Caco-2 (cell line): Measurements from ENCODE around the gene C1QL1. TPM values are rescaled to one million over a fixed set of nuclear protein-coding genes. Genes with fewer than 3 reads are reported as not detected.

ENCODE experiments used
- BruUV-seq: library from RNA; stranded (reverse); fragments of 400-500 nt; replicated peaks from 2 replicates; lab custom pipeline; 2021; lab: Mats Ljungman, UMichigan
- CTCF ChIA-PET: fragments of 300-600 bp; sonication (Branson Sonifier 250); formaldehyde crosslinking; loops from one replicate; lab custom pipeline; 2022; ENCODE audit warnings: antibody characterized with exemption; lab: Charles Lee
- POLR2A ChIA-PET: fragments of 300-600 bp; sonication (Branson Sonifier 250); formaldehyde crosslinking; loops from one replicate; lab custom pipeline; 2022; ENCODE audit warnings: antibody characterized with exemption; lab: Charles Lee
- DNase-seq, 2 experiments: peaks; one replicate each; pipeline versions ENCODE4 v3.0.0 to v3.0.0-alpha.2; 2020 to 2022
- H3K27me3 ChIP-seq: replicated peaks from 2 replicates; pipeline ENCODE4 v1.6.0; 2011; ENCODE audit warnings: low read length; ENCODE audit not compliant: control insufficient read depth, insufficient read depth
- H3K36me3 ChIP-seq: 2 replicates; pipeline ENCODE4 v1.5.1; 2011; ENCODE audit warnings: low read length; ENCODE audit not compliant: control insufficient read depth, insufficient read depth
- H3K4me1 ChIP-seq: fragments of 250-450 bp; sonication (Bioruptor Pico); 2 replicates; pipeline ENCODE4 v1.5.1; 2020; ENCODE audit warnings: mild to moderate bottlenecking
- H3K4me3 ChIP-seq: 2 replicates; pipeline ENCODE4 v1.5.1; 2011; ENCODE audit warnings: low read depth, mild to moderate bottlenecking, control low read depth, low read length
- H3K9me3 ChIP-seq: fragments of 250-450 bp; sonication (Bioruptor Pico); 2 replicates; pipeline ENCODE4 v1.5.1; 2020; ENCODE audit warnings: mild to moderate bottlenecking, moderate library complexity
- H3K27ac Mint-ChIP-seq: one replicate; pipeline ENCODE4 v1.8.0; 2022; ENCODE audit warnings: mixed read lengths; ENCODE audit not compliant: unreplicated experiment
- H3K27me3 Mint-ChIP-seq: one replicate; pipeline ENCODE4 v1.8.0; 2022; ENCODE audit warnings: mixed read lengths; ENCODE audit not compliant: insufficient read depth, unreplicated experiment
- H3K36me3 Mint-ChIP-seq: one replicate; pipeline ENCODE4 v1.8.0; 2022; ENCODE audit warnings: mild to moderate bottlenecking, mixed read lengths; ENCODE audit not compliant: insufficient read depth, unreplicated experiment
- H3K4me1 Mint-ChIP-seq: one replicate; pipeline ENCODE4 v1.8.0; 2022; ENCODE audit warnings: low read depth, mixed read lengths; ENCODE audit not compliant: unreplicated experiment
- H3K4me3 Mint-ChIP-seq: one replicate; pipeline ENCODE4 v1.8.0; 2022; ENCODE audit warnings: mild to moderate bottlenecking, moderate library complexity, mixed read lengths; ENCODE audit not compliant: unreplicated experiment
- H3K9me3 Mint-ChIP-seq: one replicate; pipeline ENCODE4 v1.8.0; 2022; ENCODE audit warnings: mixed read lengths; ENCODE audit not compliant: unreplicated experiment
- CTCF ChIP-seq, 2 experiments: fragments of 200-600 bp in 1 of 2; IDR thresholded peaks; 1 replicate in 1 of 2; 2 replicates in 1 of 2; pipeline versions ENCODE4 v1.5.1 to v1.8.0; 2011 to 2022; ENCODE audit warnings: antibody characterized with exemption in 1 of 2, control low read depth in 1 of 2, inconsistent platforms in 1 of 2, low read depth in 1 of 2, low read length in 1 of 2, mild to moderate bottlenecking in 1 of 2, moderate library complexity in 1 of 2; ENCODE audit not compliant: insufficient read depth in 1 of 2, severe bottlenecking in 1 of 2, unreplicated experiment in 1 of 2
- intact Hi-C: fragments of 100-400 bp; cut with micrococcal nuclease; formaldehyde crosslinking; loops from one replicate; pipeline ENCODE4 v1.10.0; 2022; ENCODE audit not compliant: unreplicated experiment
- total RNA-seq: library from RNA; stranded (reverse); gene quantifications from 2 replicates; pipeline ENCODE4 v1.2.3, GENCODE V29; 2022

Gene C1QL1
- total RNA-seq, 1 experiment from 2014 or later = 5.2 TPM

- no peaks in the 10 kb centered on the region for H3K27me3 ChIP-seq
- no peaks in the 10 kb centered on the region for H3K36me3 ChIP-seq
- no peaks in the 10 kb centered on the region for H3K4me1 Mint-ChIP-seq
- H3K9me3 ChIP-seq = 0 out of 2 replicates have a peak, but pooled peaks cover 8% of the 10 kb centered on the region
- CTCF ChIA-PET = interaction anchor here (0.5 to 0.6 kb wide), 2 partner anchors 27 to 723 kb away, joined by 3 to 4 read pairs; no protein-coding TSS in a partner anchor
- no peak overlapping the region for H3K4me3 ChIP-seq
- intact Hi-C loops = no loop called here
- H3K36me3 Mint-ChIP-seq = peaks cover 4% of the 10 kb centered on the region
- H3K27me3 Mint-ChIP-seq = peaks cover 2% of the 10 kb centered on the region
- BruUV-seq = no TSS peak
- peaks cover 11% of the 10 kb centered on the region for H3K9me3 Mint-ChIP-seq
- H3K4me1 ChIP-seq = peaks cover 6% of the 10 kb centered on the region; the same call in 1 of the 2 replicates
- no peak for DNase-seq
- no peak overlapping the region for H3K4me3 Mint-ChIP-seq
- POLR2A ChIA-PET = no interaction called here
- H3K27ac Mint-ChIP-seq = no peak overlapping the region
- TF ChIP-seq CTCF (IDR thresholded peaks at IDR 0.05; ENCODE audit: insufficient read depth in 1 of 2, low read depth in 1 of 2, low read length in 1 of 2, severe bottlenecking in 1 of 2, unreplicated experiment in 1 of 2) = no peak
These were observed 31.3 kb upstream of the C1QL1 start for GRCh38 chr17:44999433-44999832.

GRCh38 chr17:44998646-44999045 is 30.5 kb upstream of the C1QL1 start:
- no peaks in the 10 kb centered on the region for H3K36me3 ChIP-seq
- intact Hi-C loops = no loop called here
- 0 out of 2 replicates have a peak, but pooled peaks cover 8% of the 10 kb centered on the region for H3K9me3 ChIP-seq
- H3K27me3 Mint-ChIP-seq = peaks cover 2% of the 10 kb centered on the region
- no peak overlapping the region for H3K4me3 Mint-ChIP-seq
- no peak for DNase-seq
- H3K36me3 Mint-ChIP-seq = peaks cover 4% of the 10 kb centered on the region
- peaks cover 6% of the 10 kb centered on the region; the same call in 1 of the 2 replicates for H3K4me1 ChIP-seq
- ChIA-PET POLR2A (no interaction called here), CTCF (interaction anchor here (1.2 kb wide), 1 partner anchor 9 kb away, joined by 7 read pairs; no protein-coding TSS in a partner anchor)
- no peaks in the 10 kb centered on the region for H3K27me3 ChIP-seq
- TF ChIP-seq CTCF (IDR thresholded peaks at IDR 0.05; ENCODE audit: insufficient read depth in 1 of 2, low read depth in 1 of 2, low read length in 1 of 2, severe bottlenecking in 1 of 2, unreplicated experiment in 1 of 2) = no peak
- H3K4me3 ChIP-seq = no peak overlapping the region
- no peaks in the 10 kb centered on the region for H3K4me1 Mint-ChIP-seq
- BruUV-seq = no TSS peak
- no peak overlapping the region for H3K27ac Mint-ChIP-seq
- peaks cover 11% of the 10 kb centered on the region for H3K9me3 Mint-ChIP-seq

DNA sequence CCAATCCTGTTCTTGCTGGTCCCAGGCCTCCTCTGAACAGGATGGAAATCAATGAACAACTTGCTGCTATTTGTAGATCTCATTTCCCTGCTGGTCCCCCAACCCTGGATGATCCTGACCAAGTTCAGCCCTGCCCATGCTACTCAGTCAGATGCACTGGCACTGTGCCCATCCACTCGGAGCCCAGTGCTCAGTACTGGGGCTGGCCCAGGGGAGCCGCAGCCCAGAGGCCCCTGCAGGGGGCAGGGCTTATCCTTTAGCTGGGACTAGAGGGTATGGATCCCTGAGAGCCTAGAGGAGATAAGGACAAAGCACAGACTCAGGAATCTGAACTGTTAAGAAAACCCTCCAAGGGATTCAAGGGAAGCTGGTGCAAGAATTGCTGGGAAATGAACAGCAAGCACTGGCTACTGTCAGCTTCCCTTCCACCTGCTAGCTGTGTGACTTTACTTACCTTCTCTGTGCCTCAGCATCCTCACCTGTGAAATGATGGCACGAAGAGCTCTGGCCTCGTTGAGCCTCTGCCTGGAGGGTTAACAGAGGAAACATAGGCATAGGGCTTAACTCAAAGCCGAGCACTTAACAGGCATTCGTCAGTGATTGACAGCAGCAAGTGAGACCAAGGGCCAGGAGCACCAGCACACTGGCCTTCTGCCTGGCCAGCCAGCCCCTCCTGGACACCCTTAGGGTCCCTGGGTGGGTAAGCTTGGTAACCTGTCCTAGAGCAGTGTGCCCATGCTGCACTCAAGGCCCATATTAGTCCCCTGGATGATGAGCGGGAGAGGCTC is 29.8 kb upstream of the C1QL1 start:
- ChIA-PET CTCF (interaction anchor here (1.2 to 1.5 kb wide), 2 partner anchors 10 to 22 kb away, joined by 4 to 7 read pairs; no protein-coding TSS in a partner anchor), POLR2A (no interaction called here)
- no TSS peak for BruUV-seq
- no peaks in the 10 kb centered on the region for H3K27me3 ChIP-seq
- peaks cover 2% of the 10 kb centered on the region for H3K27me3 Mint-ChIP-seq
- H3K4me1 Mint-ChIP-seq = no peaks in the 10 kb centered on the region
- H3K4me3 ChIP-seq = no peak overlapping the region
- no peak for TF ChIP-seq CTCF (IDR thresholded peaks at IDR 0.05; ENCODE audit: insufficient read depth in 1 of 2, low read depth in 1 of 2, low read length in 1 of 2, severe bottlenecking in 1 of 2, unreplicated experiment in 1 of 2)
- no peak overlapping the region for H3K4me3 Mint-ChIP-seq
- DNase-seq = no peak
- H3K9me3 ChIP-seq = 0 out of 2 replicates have a peak, but pooled peaks cover 8% of the 10 kb centered on the region
- peaks cover 4% of the 10 kb centered on the region for H3K36me3 Mint-ChIP-seq
- H3K9me3 Mint-ChIP-seq = peaks cover 11% of the 10 kb centered on the region
- H3K36me3 ChIP-seq = no peaks in the 10 kb centered on the region
- H3K27ac Mint-ChIP-seq = no peak overlapping the region
- intact Hi-C loops = no loop called here
- peaks cover 6% of the 10 kb centered on the region; the same call in 1 of the 2 replicates for H3K4me1 ChIP-seq
